ENCODE results near the gene LRRC43. TPM values are rescaled to one million over a fixed set of nuclear protein-coding genes. Genes with fewer than 3 reads are reported as not detected.

Gene LRRC43
- total and polyA plus RNA-seq, 4 donors = 2.1 to 11.6 (median 7.2) TPM

DNA sequence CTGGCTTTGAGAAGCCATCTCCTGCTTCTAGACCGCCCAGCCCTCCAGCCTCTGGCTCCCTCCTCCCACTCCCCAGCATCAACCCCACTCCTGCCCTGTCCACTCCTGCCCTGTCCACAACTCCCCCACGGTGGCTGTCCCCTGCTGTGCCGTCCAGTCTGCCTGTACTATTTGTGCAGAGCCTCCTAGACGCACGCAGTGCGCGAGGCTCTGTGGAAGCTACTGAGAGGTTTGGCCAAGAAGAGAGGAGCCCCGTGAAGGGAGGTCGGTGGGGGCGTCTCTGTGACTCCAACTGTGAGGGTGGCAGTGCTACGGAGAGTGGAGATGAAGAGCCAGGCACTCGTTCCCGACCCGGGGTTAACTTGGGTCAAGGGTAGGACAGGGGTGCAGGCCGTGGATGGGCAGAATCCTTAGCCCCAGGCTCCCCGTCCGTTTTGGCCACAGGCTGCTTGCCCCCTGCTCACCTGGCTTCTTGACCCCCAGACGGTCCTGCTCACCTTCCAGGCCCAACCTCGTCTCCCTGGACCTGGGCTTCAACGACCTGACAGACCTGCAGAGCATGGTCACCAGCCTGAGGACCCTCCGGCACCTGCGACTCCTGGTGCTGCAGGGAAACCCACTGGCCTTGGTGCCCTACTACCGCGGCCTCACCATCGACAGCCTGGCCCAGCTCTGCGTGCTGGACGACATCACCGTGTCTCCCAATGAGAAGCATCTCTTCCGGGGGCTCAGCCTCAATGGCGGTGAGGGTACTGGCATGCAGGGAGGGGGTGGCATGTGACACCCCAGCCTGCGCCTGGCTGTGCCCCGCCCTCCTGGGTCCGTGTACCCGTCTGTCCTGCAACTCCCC is 6.9 kb downstream of the LRRC43 start:
- no peak for DNase-seq
- no peaks in the 10 kb centered on the region for H3K4me1 ChIP-seq (ENCODE audit: control insufficient read depth in 5 of 5, insufficient read depth in 5 of 5, low read length in 5 of 5)

DNA sequence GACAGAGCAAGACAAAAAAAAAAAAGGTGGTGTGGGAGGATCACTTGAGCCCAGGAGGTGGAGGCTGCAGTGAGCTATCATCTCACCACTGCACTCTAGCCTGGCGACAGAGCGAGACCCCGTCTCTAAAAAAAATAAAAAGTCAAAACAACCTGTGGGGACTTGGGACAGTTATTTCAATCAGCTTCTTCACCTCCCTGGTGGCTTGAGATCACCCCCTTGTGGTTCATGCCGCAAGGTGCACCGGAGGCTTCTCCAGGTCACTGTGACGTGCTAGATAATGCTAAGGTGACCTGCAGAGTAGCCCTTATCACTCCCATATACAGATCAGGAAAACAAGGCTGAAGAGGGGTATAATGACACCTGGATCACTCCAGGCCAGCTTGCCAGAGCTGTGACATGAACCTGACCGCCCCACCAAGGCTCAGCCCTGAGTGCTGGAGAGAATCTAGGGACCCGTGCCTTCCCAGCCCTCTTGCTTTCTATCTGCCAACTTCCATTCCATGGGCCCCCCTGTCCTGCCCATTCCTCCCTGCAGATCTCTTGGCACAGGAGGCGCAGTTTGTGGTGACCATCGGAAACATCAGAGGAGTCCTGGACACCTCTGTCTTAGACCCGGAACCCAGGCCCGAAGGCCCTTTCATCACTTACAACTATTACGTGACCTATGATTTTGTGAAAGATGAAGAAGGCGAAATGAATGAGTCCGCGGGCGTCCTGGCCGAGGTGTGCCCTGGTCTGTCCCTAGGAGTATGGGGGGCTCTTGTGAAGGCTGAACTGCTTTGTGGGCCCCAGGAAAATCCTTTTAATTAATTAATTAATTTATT is 8.1 kb downstream of the LRRC43 start:
- Histone ChIP-seq H3K27ac (ENCODE audit: low read depth in 1 of 2, low read length in 1 of 2) (no peak overlapping the region), H3K9me3 (ENCODE audit: control insufficient read depth in 4 of 4, insufficient read depth in 3 of 4, low read length in 3 of 4) (peaks cover 0 to 3% (median 0%) of the 10 kb centered on the region in 4 donors), H3K27me3 (ENCODE audit: control insufficient read depth in 3 of 3, insufficient read depth in 3 of 3, low read length in 2 of 3) (no peaks in the 10 kb centered on the region), H3K4me1 (ENCODE audit: control insufficient read depth in 5 of 5, insufficient read depth in 5 of 5, low read length in 5 of 5) (no peaks in the 10 kb centered on the region), H3K4me3 (no peak overlapping the region), H3K9ac (ENCODE audit: insufficient read depth in 1 of 2, low read length in 2 of 2) (no peak overlapping the region), H3K36me3 (ENCODE audit: control insufficient read depth in 4 of 4, insufficient read depth in 4 of 4, low read length in 4 of 4) (no peaks in the 10 kb centered on the region)
- DNase-seq (peak; percentile 22 to 50 (median 43)), ATAC-seq (ENCODE audit: insufficient read depth, low FRiP score) (peak; percentile 66)
- WGBS, 2 donors = 66 to 67% methylated on average over 18 of the region's 18 CpGs
- TF ChIP-seq, protein P1, sequence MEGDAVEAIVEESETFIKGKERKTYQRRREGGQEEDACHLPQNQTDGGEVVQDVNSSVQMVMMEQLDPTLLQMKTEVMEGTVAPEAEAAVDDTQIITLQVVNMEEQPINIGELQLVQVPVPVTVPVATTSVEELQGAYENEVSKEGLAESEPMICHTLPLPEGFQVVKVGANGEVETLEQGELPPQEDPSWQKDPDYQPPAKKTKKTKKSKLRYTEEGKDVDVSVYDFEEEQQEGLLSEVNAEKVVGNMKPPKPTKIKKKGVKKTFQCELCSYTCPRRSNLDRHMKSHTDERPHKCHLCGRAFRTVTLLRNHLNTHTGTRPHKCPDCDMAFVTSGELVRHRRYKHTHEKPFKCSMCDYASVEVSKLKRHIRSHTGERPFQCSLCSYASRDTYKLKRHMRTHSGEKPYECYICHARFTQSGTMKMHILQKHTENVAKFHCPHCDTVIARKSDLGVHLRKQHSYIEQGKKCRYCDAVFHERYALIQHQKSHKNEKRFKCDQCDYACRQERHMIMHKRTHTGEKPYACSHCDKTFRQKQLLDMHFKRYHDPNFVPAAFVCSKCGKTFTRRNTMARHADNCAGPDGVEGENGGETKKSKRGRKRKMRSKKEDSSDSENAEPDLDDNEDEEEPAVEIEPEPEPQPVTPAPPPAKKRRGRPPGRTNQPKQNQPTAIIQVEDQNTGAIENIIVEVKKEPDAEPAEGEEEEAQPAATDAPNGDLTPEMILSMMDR (IDR thresholded peaks at IDR 0.05; ENCODE audit: control extremely low read depth, extremely low read depth) = peak; percentile 60

More for the DNA sequence above, 6.9 kb downstream of the LRRC43 start:
- 86 to 92% methylated on average over 34 of the region's 34 CpGs for WGBS, 2 donors
- TF ChIP-seq, protein P1 (IDR thresholded peaks at IDR 0.05; ENCODE audit: control extremely low read depth, extremely low read depth) = no peak
- H3K9ac ChIP-seq (ENCODE audit: insufficient read depth in 1 of 2, low read length in 2 of 2) = no peak overlapping the region
- no peaks in the 10 kb centered on the region for H3K36me3 ChIP-seq (ENCODE audit: control insufficient read depth in 4 of 4, insufficient read depth in 4 of 4, low read length in 4 of 4)
- no peaks in the 10 kb centered on the region for H3K9me3 ChIP-seq (ENCODE audit: control insufficient read depth in 4 of 4, insufficient read depth in 3 of 4, low read length in 3 of 4)
- no peaks in the 10 kb centered on the region for H3K27me3 ChIP-seq (ENCODE audit: control insufficient read depth in 3 of 3, insufficient read depth in 3 of 3, low read length in 2 of 3)
- ATAC-seq (ENCODE audit: insufficient read depth, low FRiP score) = no peak
- no peak overlapping the region for H3K27ac ChIP-seq (ENCODE audit: low read depth in 1 of 2, low read length in 1 of 2)
- H3K4me3 ChIP-seq = no peak overlapping the region

DNA sequence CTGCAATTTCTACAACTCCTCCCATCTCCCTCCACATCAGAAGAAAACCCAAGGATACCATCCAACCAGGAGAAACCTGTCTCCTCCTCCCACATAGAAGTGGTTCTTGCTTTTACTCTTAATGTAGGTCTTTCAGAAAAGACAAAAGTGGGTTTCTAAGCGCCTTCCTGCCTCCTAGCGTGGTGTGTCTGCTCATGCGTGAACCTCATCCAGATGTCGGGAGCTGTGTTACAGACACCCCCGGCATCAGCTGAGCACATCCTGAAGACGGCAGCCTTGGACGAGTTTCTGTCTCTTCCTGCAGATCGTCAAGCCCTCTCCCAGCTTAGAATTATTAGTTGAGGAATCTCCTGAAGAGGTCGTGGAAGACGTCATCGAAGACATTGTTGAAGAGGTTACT is 9.5 kb downstream of the LRRC43 start:
- Histone ChIP-seq H3K36me3 (ENCODE audit: control insufficient read depth in 4 of 4, insufficient read depth in 4 of 4, low read length in 4 of 4) (no peaks in the 10 kb centered on the region), H3K4me3 (no peak overlapping the region), H3K9ac (ENCODE audit: insufficient read depth in 1 of 2, low read length in 2 of 2) (no peak overlapping the region), H3K4me1 (ENCODE audit: control insufficient read depth in 5 of 5, insufficient read depth in 5 of 5, low read length in 5 of 5) (no peaks in the 10 kb centered on the region), H3K27me3 (ENCODE audit: control insufficient read depth in 3 of 3, insufficient read depth in 3 of 3, low read length in 2 of 3) (no peaks in the 10 kb centered on the region), H3K27ac (ENCODE audit: low read depth in 1 of 2, low read length in 1 of 2) (no peak overlapping the region), H3K9me3 (ENCODE audit: control insufficient read depth in 4 of 4, insufficient read depth in 3 of 4, low read length in 3 of 4) (peaks cover 0 to 3% (median 0%) of the 10 kb centered on the region in 4 donors)
- TF ChIP-seq, protein P1 (IDR thresholded peaks at IDR 0.05; ENCODE audit: control extremely low read depth, extremely low read depth) = no peak
- WGBS, 2 donors = 82 to 91% methylated on average over 11 of the region's 11 CpGs
- DNase-seq (no peak), ATAC-seq (ENCODE audit: insufficient read depth, low FRiP score) (no peak)
